ENCODE measurements around the gene CLIC3.

Gene CLIC3

GRCh38 chr9:136947955-136948510 is 48.3 kb downstream of the CLIC3 start:
- Histone ChIP-seq H3K9me3 (ENCODE audit: control insufficient read depth in 5 of 5, low read length in 5 of 5) (no peaks in the 10 kb centered on the region), H3K27ac (ENCODE audit: low read depth, low read length) (no peak overlapping the region), H3K9ac (ENCODE audit: low read length in 5 of 5) (no peak overlapping the region), H3K36me3 (ENCODE audit: control insufficient read depth in 5 of 5, insufficient read depth in 5 of 5, low read length in 5 of 5) (peaks cover 0 to 2% (median under 1%) of the 10 kb centered on the region in 5 donors), H3K4me3 (ENCODE audit: low read depth in 1 of 5, low read length in 5 of 5) (no peak overlapping the region), H3K27me3 (ENCODE audit: control insufficient read depth in 5 of 5, insufficient read depth in 4 of 5, low read length in 5 of 5) (no peaks in the 10 kb centered on the region), H3K4me1 (ENCODE audit: control insufficient read depth in 5 of 5, insufficient read depth in 5 of 5, low read length in 5 of 5) (peaks cover 2 to 46% (median 28%) of the 10 kb centered on the region in 5 donors)

GRCh38 chr9:136947028-136947891 is 49.1 kb downstream of the CLIC3 start:
- Histone ChIP-seq H3K27me3 (ENCODE audit: control insufficient read depth in 5 of 5, insufficient read depth in 4 of 5, low read length in 5 of 5) (no peaks in the 10 kb centered on the region), H3K9me3 (ENCODE audit: control insufficient read depth in 5 of 5, low read length in 5 of 5) (no peaks in the 10 kb centered on the region), H3K9ac (ENCODE audit: low read length in 5 of 5) (no peak overlapping the region), H3K27ac (ENCODE audit: low read depth, low read length) (no peak overlapping the region), H3K4me1 (ENCODE audit: control insufficient read depth in 5 of 5, insufficient read depth in 5 of 5, low read length in 5 of 5) (peaks cover 2 to 54% (median 32%) of the 10 kb centered on the region in 5 donors), H3K36me3 (ENCODE audit: control insufficient read depth in 5 of 5, insufficient read depth in 5 of 5, low read length in 5 of 5) (peaks cover 0 to 10% (median 8%) of the 10 kb centered on the region in 5 donors), H3K4me3 (ENCODE audit: low read depth in 1 of 5, low read length in 5 of 5) (no peak overlapping the region)

DNA sequence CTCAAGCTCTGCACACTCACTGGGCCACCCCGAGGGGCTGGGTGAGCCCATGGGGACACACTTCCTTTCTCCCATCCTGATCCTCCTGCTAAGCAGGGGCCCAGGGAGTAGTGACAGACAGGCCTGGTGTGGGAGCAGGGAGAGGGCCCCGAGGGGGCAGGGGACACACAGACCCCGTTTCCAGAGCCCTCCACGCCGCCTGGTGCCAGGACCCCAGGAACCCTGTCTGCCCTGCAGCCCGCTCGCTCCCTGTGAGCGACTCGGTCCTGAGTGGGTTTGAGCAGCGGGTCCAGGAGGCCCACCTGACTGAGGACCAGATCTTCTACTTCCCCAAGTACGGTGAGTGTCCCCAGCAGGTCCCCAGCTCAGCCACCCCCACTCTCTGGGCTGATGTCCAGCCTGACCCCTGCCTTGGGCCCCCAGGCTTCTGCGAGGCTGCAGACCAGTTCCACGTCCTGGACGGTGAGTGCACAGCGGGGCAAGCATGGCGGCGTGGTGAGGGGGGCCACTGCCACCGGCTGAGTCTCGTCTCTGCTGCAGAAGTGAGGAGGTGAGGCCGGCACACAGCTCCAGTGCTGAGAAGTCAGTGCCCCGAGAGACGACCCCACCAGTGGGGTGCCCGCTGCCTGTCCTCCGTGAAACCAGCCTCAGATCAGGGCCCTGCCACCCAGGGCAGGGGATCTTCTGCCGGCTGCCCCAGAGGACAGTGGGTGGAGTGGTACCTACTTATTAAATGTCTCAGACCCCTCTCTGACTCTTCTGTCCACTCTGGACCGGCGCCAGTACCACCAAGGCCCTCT is 49.9 kb downstream of the CLIC3 start:
- no peaks in the 10 kb centered on the region for H3K9me3 ChIP-seq (ENCODE audit: control insufficient read depth in 5 of 5, low read length in 5 of 5)
- no peaks in the 10 kb centered on the region for H3K27me3 ChIP-seq (ENCODE audit: control insufficient read depth in 5 of 5, insufficient read depth in 4 of 5, low read length in 5 of 5)
- peaks cover 0 to 18% (median 16%) of the 10 kb centered on the region in 5 donors for H3K36me3 ChIP-seq (ENCODE audit: control insufficient read depth in 5 of 5, insufficient read depth in 5 of 5, low read length in 5 of 5)
- peaks cover 2 to 61% (median 32%) of the 10 kb centered on the region in 5 donors for H3K4me1 ChIP-seq (ENCODE audit: control insufficient read depth in 5 of 5, insufficient read depth in 5 of 5, low read length in 5 of 5)
- no peak overlapping the region for H3K9ac ChIP-seq (ENCODE audit: low read length in 5 of 5)
- H3K4me3 ChIP-seq (ENCODE audit: low read depth in 1 of 5, low read length in 5 of 5): no peak overlapping the region
- H3K27ac ChIP-seq (ENCODE audit: low read depth, low read length): no peak overlapping the region

DNA sequence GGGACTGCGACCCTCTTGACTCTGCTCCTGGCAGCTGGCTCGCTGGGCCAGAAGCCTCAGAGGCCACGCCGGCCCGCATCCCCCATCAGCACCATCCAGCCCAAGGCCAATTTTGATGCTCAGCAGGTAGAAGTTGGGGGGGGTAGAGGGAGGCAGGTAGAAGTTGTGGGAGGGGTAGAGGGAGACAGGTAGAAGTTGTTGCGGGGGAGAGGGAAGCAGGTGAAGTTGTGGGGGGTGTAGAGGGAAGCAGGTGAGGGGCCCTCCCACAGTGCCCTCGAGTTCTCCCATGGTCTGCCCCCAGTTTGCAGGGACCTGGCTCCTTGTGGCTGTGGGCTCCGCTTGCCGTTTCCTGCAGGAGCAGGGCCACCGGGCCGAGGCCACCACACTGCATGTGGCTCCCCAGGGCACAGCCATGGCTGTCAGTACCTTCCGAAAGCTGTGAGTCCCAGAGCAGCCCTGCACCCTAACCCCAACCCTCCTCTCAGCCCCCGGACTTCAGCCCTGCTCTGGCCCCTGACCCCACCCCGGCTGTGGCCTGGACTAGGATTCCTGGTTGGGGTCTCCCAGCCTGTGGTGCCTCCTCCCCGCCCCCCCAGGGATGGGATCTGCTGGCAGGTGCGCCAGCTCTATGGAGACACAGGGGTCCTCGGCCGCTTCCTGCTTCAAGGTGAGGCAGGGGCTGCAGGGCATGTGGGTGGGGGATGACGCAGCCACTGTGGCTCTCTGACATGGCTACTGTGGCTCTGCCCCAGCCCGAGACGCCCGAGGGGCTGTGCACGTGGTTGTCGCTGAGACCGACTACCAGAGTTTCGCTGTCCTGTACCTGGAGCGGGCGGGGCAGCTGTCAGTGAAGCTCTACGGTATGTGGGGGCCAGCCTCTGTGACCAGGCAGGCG is 50.8 kb downstream of the CLIC3 start:
- H3K27ac ChIP-seq (ENCODE audit: low read depth, low read length): no peak overlapping the region
- H3K9ac ChIP-seq (ENCODE audit: low read length in 5 of 5): no peak overlapping the region
- H3K4me1 ChIP-seq (ENCODE audit: control insufficient read depth in 5 of 5, insufficient read depth in 5 of 5, low read length in 5 of 5): peaks cover 2 to 67% (median 33%) of the 10 kb centered on the region in 5 donors

More for the DNA sequence above, 50.8 kb downstream of the CLIC3 start:
- H3K36me3 ChIP-seq (ENCODE audit: control insufficient read depth in 5 of 5, insufficient read depth in 5 of 5, low read length in 5 of 5): peaks cover 0 to 27% (median 25%) of the 10 kb centered on the region in 5 donors
- H3K9me3 ChIP-seq (ENCODE audit: control insufficient read depth in 5 of 5, low read length in 5 of 5): no peaks in the 10 kb centered on the region
- H3K4me3 ChIP-seq (ENCODE audit: low read depth in 1 of 5, low read length in 5 of 5): no peak overlapping the region
- no peaks in the 10 kb centered on the region for H3K27me3 ChIP-seq (ENCODE audit: control insufficient read depth in 5 of 5, insufficient read depth in 4 of 5, low read length in 5 of 5)

All from subcutaneous abdominal adipose tissue (tissue), 5 donors.